ENCODE data around the gene HEXD.
"Not testable (repeated sequence)": the region's sequence is repeated elsewhere in the genome, so short reads cannot be mapped to it uniquely, and the experiment has no call there.

The HEXD gene

DNA sequence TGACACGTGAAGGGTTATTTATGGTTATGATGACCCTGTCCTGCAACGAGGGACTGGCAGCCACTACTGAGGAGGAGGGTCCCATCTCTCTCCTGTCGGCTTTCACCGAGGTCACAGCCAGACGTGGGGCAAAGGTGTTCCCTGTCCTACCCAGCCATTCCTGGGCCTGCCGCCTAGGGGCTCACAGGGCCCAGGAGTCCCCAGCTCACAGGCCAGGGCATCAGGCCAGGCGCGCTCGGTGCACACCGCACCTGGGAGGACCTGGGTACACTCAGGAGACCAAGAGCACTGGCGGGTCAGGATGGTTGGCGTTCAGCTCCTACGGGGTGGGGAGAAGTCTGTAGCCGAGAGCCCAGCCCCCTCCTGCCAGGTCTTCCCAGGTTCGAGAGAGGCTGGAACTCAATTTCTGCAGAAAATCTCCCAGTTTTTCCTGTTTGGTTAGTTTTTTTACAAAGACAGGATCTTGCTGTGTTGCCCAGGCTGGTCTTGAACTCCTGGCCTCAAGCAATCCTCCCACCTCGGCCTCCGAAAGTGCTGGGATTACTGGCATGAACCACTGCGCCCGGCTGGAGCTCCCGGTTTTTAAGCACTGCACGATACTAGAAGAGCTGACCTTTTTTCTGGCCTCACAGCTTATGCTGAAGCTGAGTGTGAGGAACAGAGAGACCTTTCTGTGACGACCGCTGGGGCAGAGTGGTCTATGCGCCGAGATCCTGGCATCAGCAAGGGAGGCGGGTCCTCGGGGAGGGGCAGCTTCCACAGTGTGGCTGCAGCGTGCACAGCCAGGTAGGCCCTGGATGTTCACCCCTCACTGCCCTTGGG is 24.7 kb downstream of the HEXD start:
- DNase-seq, result no peak

DNA sequence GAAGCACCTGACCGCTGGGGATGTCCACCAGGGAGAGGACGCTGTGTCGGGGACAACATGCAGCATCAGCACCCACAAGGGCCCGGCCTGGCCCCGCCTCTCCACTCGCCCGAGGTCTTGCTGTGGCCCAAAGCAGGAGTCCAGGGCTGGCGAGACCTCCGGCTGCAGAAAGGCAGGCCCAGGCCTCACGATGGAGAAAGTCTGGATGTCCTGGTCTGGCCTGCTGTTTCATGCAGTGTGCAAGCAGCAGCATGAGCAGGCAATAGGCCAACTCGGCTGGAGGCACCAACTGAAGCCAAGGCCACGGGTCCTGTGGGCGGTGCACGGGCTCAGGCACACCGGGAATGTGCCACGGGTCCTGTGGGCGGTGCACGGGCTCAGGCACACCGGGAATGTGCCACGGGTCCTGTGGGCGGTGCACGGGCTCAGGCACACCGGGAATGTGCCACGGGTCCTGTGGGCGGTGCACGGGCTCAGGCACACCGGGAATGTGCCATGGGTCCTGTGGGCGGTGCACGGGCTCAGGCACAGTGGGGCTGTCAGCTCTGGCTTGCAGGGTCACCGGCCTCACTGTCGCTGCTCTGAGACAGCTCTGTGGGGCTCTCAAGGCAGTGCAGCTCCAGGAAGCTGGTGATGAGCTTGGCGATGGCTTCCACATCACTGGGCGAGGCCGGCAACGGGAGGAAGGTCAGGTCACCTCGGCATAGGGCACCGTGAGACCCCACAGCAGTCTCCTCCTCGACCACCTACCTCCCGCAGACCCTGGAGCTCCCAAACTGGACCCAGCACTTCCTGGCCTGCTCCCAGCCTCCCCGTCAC is 25.5 kb downstream of the HEXD start:
- no peak for DNase-seq

DNA sequence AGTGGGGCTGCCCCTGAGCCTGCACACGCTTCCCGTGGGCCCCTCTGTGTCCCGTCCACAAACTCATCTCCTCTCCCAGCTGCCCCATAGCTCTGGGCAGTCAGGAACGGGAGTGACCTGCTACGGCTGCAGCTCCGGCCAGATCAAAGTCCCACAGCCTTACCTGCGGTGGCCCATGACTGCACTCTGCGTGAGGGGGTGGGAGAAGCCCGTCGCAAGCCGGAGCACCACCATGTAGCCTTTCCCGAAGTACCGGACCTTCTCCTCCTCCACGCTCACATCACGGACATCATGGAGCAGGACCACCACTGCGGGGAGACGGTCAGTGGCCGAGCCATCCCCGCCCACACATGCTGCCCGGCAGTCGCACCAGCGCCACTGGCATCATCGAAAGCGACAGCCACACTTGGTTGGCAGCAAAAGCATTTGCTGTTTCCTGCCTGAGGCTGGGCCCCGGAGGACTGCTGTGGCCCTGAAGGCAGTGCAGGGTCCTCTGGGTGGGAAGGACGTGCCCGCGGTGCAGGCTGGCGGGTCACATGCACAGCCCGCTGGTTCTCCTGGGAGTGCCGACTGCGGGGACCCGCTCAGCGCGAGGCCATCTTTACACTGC is 26.2 kb downstream of the HEXD start:
- no peak for DNase-seq

DNA sequence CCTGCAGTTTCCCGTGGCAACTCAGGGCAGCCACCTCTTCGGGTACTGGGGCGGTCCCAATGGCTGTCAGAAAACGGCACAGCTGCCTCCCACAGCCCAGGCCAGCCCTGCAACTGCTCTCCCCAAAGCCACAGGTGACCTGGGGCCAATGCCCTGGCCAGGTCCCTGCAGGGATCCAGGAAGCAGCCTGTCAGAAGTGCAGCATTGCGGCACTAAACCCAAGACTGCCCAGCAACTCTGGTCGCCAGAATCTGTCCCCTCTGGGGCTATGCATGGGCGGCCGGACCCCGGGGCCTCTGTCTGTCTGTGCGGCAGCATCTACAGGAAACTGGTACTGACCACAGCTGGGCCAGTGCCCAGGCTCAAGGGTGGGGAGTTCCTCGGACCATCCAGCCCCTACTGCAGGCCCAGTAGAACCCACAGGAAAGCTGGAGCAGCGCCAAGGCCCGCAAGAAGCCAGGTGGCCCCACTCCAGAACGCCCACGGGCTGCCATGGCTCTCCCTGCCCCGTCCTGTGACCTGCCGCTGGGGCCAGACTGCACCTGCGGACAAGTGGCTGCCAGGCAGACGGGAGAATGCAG is 26.9 kb downstream of the HEXD start:
- no peak for DNase-seq

DNA sequence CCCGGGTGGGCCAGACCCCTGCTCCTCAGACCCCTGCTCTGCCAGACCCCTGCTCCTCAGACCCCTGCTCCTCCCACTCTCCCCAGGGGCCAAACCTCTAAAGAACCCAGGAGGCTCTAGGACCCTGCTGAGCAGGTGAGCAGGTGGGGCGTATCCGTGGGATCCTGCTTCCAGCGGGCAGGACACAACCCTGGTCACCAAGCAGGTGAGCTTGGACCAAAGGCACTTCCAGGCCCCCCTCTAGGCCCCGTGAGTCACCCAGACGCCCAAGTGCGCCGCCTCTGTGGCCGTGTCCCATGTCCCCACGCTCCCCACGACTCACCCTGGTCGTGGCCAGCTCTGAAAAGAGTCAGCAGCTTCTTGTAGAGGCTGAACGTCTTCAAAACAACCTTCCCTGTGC is 27.4 kb downstream of the HEXD start:
- DNase-seq, result no peak

DNA sequence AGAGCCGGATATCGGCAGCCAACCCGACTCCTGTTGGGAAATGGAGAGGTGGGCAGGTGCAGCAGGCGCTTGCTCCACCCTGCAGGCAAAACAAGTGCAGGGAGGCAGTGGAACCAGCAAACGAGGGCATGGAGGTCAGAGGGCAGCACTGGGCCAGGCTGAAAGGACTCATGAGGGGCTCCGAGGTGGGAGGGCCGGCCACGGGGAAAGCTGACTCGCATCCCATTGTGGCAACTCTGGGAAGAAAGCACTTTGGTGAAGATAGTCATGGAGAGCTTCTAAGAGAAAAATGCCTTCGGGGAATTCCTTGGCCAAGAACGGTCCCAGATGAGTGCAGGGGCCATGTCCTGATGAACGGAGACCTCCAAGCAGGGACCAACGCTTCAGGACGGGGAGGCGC is 28.0 kb downstream of the HEXD start:
- no peak for DNase-seq

DNA sequence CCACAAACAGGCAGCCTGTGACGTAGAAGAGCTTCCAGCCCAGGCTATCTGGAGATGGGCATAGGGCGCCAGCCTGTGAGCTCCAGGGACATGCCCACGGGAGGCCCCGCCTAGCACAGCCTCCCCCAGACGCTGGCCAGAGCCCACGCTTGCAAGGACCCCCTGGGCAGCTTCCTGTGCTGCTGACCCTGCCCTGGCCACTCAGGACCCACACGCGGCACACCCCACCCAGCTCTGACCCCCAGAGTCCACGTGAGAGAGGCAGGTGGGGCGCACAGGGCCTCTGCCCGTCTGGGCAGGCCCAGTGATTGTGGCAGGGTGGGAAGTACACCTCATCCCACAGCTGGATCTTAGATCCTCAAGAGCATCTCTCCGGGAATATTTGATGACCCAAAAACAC is 28.5 kb downstream of the HEXD start:
- no peak for DNase-seq

DNA sequence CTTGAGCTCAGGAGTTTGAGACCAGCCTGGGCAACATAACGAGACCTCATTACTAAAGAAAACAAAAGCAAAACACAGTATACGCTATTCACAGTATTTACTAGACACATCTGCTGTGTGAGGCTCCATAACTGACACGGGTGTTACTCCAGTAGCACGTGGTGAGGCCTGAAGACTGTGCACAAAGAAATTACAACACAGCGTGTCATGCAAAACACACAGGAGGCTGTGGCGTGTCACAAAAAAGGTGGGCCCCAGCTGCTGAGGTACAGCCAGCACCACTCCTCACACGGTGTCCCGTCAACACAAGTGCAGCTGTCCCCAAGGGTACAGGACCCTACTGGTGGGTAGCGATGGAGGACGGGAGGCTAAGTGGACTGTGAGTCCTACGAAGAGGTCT is 29.7 kb downstream of the HEXD start:
- no peak for DNase-seq

DNA sequence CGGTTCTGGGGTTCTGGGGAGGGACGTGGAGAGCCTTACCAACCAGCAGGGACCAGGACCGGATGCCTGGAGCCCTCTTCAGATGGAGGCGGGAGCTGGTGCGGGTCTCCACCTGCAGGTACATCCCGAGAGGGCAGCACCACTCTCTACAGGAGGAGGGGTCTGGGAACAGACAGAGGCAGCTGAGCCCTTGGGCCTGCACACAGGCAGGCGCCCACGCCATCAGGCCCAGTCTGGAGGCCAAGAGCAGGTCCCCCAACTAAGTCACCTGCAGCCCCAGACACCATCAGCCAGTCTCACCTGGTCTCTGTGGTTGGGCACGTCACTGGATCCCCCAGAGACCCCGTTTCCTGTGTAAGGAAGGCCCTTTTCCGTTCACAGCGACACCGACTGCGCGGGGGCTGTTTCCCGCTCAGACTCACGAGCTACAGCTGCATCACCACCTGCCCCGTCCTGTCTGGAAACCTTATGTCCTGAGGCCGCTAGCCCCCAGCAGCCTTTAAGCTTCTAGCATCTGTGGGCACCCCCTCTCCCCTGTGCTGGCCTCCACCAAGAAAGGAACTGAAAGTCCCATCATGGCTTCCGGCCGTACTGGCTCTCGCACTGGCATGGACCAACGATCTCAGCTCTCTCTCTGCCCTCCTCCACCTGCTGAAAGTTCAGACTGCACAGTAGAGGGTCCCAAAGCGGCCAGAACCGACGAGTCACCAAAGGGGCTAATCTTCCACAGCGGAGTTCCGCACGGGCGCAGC is 31.2 kb downstream of the HEXD start:
- DNase-seq, result peak; percentile 45 to 49

DNA sequence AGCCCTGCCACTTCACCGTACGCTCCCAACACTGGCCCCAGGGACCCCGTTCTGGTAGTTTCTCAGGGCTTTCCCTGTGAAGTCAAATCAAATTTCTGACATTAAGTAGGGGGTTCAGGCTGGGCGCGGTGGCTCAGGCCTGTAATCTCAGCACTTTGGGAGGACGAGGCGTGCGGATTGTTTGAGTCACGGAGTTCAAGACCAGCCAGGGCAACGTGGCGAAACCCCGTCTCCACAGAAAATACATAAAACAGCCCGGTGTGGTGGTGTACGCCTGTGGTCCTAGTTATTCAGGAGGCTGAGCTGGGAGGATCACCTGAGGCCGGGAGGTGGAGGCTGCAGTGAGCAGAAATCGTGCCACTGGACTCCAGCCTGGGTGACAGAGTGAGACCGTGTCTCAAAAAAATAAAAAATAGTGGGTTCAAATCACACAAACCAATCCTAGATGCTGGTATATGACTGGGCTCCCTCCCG is 31.8 kb downstream of the HEXD start:
- peak in 1 of 2 experiments; percentile 39 for DNase-seq

DNA sequence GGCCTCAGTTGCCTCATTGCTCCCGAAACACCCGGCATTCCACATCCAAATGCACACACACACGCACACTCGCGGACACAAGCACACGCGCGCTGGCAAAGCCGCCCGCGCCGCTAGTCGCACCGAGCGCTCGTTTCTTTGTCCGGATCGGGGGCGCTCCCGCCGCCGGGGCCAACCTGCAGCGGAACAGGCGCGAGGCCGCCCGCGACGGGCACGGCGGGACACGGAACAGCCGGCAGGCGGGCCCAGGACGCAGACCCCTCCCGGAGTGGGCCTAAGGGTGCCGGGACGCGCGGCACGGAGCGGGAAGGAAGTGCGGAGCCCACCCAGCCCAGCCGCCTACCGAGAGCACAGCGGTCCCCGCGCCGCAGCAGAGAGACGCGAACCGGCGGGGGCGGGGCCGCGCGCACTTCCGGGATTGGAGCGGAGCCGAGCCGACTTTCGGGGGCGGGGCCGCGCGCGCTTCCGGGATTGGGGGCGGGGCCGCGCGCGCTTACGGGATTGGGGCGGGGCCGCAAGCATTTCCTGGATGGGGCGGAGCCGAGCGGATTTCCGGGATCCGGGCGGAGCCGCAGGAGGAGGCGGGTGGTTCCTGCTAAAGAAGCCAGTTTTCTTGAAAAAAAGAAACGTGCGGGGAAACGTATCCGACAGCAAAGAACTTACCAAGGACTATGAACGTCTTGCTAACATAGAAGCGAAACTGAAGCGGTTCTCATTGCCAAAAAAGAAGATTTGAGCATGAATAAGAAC is 32.4 kb downstream of the HEXD start, which contains the start of gene CYBC1:
TSS of gene CYBC1 (minus strand) at position 396 of the 750 bp plus-strand sequence. CDS start 1,498 bp downstream, outside the sequence.
- DNase-seq, result peak; percentile 94 to 95

DNA sequence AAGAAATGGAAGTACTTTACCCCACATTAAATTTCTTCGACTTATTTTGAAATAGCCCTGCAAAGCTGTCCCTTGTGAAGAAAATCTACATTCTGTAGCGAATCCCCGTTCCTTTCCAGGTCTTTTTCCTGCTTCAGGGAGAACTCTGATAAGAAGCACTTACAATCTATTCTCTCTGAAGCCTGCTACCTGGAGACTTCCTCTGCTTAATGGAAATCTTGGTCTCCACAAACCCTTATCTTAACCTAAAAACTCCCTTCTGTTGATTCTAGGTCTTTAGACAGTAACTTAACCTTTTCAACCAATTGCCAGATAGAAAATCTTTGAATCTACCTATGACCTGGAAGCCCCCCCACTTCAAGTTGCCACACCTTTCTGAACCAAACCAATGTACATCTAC is 34.0 kb downstream of the HEXD start:
- DNase-seq, result no peak

DNA sequence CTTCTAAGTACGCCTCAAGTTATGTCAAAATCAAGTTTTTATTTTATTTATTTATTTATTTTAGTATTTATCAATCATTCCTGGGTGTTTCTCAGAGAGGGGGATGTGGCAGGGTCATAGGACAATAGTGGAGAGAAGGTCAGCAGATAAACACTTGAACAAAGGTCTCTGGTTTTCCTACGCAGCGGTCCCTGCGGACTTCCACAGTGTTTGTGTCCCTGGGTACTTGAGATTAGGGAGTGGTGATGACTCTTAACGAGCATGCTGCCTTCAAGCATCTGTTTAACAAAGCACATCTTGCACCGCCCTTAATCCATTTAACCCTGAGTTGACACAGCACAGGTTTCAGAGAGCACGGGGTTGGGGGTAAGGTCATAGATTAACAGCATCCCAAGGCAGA is 35.0 kb downstream of the HEXD start:
- not testable (repeated sequence) for DNase-seq

DNA sequence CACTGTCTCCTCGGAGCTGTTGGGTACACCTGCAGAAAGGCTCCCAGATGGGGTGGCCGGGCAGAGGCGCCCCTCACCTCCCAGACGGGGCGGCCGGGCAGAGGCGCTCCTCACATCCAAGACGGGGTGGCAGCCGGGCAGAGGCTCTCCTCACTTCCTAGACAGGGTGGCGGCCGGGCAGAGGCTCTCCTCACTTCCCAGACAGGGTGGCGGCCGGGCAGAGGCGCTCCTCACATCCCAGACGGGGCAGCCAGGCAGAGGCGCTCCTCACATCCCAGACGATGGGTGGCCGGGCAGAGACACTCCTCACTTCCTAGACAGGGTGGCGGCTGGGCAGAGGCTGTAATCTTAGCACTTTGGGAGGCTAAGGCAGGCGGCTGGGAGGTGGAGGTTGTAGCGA is 35.6 kb downstream of the HEXD start:
- not testable (repeated sequence) for DNase-seq

DNA sequence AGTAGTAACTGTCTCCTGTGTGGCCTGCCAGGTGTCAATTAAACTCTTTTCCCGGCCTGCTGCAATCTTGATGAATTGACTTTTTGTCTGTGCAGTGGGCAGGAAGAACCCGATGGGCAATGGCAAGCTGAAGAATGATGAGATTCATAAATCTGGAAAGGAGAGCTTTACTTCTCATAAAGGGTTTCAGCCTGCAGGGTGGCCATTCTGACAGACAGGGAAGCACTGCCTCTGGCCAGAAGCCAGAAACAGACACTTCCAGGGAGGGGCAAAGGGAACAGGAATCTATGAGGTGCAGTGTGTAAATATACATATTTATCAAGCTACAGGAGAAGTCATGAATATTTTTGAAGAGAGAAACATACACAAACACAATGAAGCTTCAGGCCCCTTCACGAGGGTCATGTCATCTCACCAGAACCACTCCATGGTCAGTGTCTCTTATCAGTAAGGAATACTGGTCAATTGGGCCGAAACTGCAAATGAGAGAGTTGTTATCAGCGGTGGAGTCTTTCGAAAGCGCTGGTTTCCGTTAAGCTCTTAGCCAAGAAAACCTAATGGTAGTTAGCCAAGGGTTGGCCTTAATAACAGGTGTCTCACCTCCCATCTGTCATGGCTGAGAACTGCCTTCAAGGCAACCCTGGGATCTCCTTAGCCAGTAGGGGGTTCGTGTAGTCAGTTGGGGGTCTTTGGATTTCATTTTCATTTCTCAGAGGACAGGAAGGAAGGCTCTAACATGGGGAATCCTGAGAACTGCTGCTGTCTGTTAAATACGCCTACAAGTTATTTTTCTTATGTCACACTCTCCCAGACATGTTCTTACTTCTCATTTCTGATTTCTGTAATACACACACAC is 39.2 kb downstream of the HEXD start:
- DNase-seq, result peak in 1 of 2 experiments; percentile 49

DNA sequence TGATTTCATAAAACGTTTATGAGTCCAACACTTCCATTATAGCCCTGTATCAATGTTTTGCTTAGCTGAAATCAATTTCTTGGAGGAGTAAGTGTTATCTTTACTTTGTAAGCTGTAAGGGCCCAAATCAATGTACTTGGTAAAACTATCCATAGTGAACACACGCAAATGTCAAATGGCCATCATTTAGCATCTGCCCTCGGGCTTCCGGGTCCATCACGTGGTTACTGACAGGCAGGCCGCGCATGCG is 39.7 kb downstream of the HEXD start:
- peak; percentile 96 for DNase-seq

DNA sequence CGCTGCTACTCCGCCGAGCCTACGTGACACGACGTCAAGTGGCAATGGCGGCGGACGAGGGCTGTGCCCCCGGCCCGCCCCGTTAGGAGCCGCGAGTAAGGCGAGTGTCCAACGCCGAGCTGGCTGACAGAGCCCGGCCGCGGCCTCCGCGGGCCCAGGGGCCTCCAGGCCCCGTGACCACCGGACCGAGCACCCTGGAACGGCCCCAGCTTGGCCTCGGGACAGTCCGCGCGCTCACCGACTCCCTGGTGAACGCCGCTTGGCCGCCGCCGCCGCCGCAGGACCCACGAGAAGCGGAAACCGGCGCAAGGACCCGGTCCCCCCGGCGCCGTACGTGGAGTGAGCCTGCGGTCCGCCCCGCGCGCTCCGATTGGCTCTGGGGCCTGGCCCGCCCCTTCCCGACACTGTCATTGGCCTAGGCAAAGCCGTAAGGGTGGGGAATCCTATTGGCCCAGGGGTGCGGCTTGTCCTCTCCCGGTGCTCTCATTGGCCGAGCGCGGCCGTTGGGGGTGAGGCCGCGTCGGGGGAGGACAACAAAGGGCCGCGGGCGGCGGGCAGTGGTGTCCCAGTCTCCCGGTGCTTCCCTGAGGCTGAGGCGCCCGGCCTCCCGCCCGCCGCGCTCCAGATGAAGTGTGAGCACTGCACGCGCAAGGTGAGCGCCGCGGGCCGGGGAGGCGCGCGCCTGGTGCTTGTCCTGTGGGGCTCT is 40.2 kb downstream of the HEXD start, which contains the start of gene NARF:
TSS of gene NARF (plus strand) at position 563 of the 706 bp plus-strand sequence. CDS start at position 626, 63 bp downstream.
- peak; percentile 100 for DNase-seq

DNA sequence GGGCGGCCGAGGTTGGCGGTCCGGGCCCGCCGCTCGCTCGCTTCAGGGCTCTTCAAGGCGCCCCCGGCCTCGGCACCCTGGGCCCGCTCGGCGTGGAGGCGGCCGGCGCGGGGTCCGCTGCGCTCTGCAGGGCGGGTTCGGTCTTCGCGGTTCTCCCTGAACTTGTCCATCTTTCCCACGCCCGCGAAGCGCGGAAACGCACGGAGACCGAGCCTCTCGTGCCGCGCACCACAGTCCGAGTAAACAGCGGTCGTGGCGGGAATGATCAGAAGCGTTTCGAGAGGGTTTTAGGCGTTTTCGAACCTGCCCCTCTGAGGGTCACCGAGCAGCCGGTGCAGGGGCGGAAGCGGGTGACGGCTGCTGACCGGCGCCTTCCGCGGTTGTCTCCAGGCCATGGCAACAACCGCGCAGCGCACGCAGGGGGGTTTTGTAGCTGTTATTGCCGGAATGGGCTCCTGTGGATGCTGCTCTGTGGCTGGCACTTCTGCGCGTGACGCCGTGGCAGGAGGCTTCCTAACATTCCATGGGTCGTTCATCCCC is 40.8 kb downstream of the HEXD start:
- DNase-seq, result peak; percentile 38 to 46

DNA sequence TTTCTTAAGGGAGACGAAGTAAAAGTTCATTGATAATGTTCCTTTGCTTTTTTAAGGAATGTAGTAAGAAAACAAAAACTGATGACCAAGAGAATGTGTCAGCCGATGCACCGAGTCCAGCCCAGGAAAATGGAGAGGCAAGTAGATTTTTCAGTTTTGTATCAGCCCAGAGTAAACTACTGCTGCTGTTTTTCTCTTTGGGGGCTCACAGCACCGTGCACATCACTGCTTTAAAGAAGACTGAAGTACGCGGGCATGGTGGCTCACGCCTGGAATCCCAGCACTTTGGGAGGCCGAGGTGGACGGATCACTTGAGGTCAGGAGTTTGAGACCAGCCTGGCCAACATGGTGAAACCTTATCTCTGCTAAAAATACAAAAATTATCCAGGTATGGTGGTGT is 41.8 kb downstream of the HEXD start:
- not testable (repeated sequence) for DNase-seq
